Stimulated activated CD4-positive, alpha-beta T cell treated with anti-CD3 and anti-CD28 coated beads, TNF-alpha, amount 100 ng/mL, for 48 hours (primary cell): ENCODE data around the gene OSBP2.
"Not testable (repeated sequence)": the region's sequence is repeated elsewhere in the genome, so short reads cannot be mapped to it uniquely, and the experiment has no call there.

ENCODE experiments used
- DNase-seq, 3 donors: peaks; one replicate each; pipeline ENCODE4 v3.0.0-alpha.2; 2020; ENCODE audit warnings: low read depth in 3 of 3

Gene OSBP2

GRCh38 chr22:30694640-30695350, at the start of gene OSBP2:
TSS of gene OSBP2 (plus strand) at chr22:30694874. CDS start at chr22:30694910, 36 bp downstream.
- DNase-seq = peak in 1 of 3 donors; percentile 19

- no peak for DNase-seq
These were observed 48.0 kb upstream of the OSBP2 start for GRCh38 chr22:30646518-30647160.

- DNase-seq = no peak
These were observed 47.1 kb upstream of the OSBP2 start for GRCh38 chr22:30647536-30647935.

GRCh38 chr22:30648825-30649224, 45.8 kb upstream of the OSBP2 start:
- no peak for DNase-seq

- peak; percentile 79 to 87 (median 80) for DNase-seq
These were observed 45.2 kb upstream of the OSBP2 start for GRCh38 chr22:30649430-30650007.

GRCh38 chr22:30650508-30651116, 44.1 kb upstream of the OSBP2 start:
- no peak for DNase-seq

- no peak for DNase-seq
These were observed 41.8 kb upstream of the OSBP2 start for GRCh38 chr22:30652852-30653251.

- no peak for DNase-seq
These were observed 40.3 kb upstream of the OSBP2 start for GRCh38 chr22:30654361-30654760.

- DNase-seq = no peak
These were observed 39.1 kb upstream of the OSBP2 start for GRCh38 chr22:30655532-30655931.

GRCh38 chr22:30662040-30662439, 32.6 kb upstream of the OSBP2 start:
- no peak for DNase-seq

GRCh38 chr22:30664798-30665197, 29.9 kb upstream of the OSBP2 start:
- DNase-seq = no peak

GRCh38 chr22:30665266-30665665, 29.4 kb upstream of the OSBP2 start:
- DNase-seq = no peak

- no peak for DNase-seq
These were observed 28.9 kb upstream of the OSBP2 start for GRCh38 chr22:30665786-30666185.

- no peak for DNase-seq
These were observed 27.6 kb upstream of the OSBP2 start for GRCh38 chr22:30667107-30667493.

GRCh38 chr22:30667494-30668385, 26.9 kb upstream of the OSBP2 start, which contains the start of gene DUSP18:
TSS of gene DUSP18 (minus strand) at chr22:30667875. CDS start at chr22:30664003, 3,872 bp downstream.
- peak; percentile 86 to 95 (median 91) for DNase-seq

GRCh38 chr22:30668386-30668710, 26.3 kb upstream of the OSBP2 start:
- DNase-seq = no peak

- no peak for DNase-seq
These were observed 23.6 kb upstream of the OSBP2 start for GRCh38 chr22:30671071-30671470.

GRCh38 chr22:30673136-30673535, 21.5 kb upstream of the OSBP2 start:
- no peak for DNase-seq

GRCh38 chr22:30674482-30674881, 20.2 kb upstream of the OSBP2 start:
- DNase-seq = no peak

- DNase-seq = no peak
These were observed 19.2 kb upstream of the OSBP2 start for GRCh38 chr22:30675436-30675835.

- not testable (repeated sequence) for DNase-seq
These were observed 18.1 kb upstream of the OSBP2 start for GRCh38 chr22:30676565-30676964.
